ENCODE results near the gene NXPH3.
A peak's percentile ranks its signal among the peaks of the same experiment; 100 is the strongest.

The NXPH3 gene

GRCh38 chr17:49556223-49556943, 19.3 kb upstream of the NXPH3 start:
- TF ChIP-seq FOXM1 (IDR thresholded peaks at IDR 0.05; ENCODE audit: borderline replicate concordance) (no peak), PKNOX1 (IDR thresholded peaks at IDR 0.05) (no peak), L3MBTL2 (conservative IDR thresholded peaks at IDR 0.05) (peak; percentile 73)
- ChIA-PET POLR2A (interaction anchor here (0.5 to 1.3 kb wide), 9 partner anchors 12 to 358 kb away, joined by 3 to 6 read pairs (median 3); partner anchors contain the start of genes KAT7, NGFR, PHB1 and SPOP), CTCF (interaction anchor here (0.6 to 4.5 kb wide), 30 partner anchors 11 to 1666 kb away, joined by 3 to 63 read pairs (median 4); partner anchors contain the start of genes NXPH3, PHB1 and SLC35B1)
- peak; percentile 93 for DNase-seq (ENCODE audit: extremely low spot score)

GRCh38 chr17:49557312-49558024, 18.2 kb upstream of the NXPH3 start:
- ChIA-PET CTCF (interaction anchor here (0.5 to 4.5 kb wide), 26 partner anchors 9 to 441 kb away, joined by 3 to 63 read pairs (median 4); partner anchors contain the start of gene NXPH3), POLR2A (interaction anchor here (1.0 to 1.2 kb wide), 3 partner anchors 12 to 151 kb away, joined by 3 to 7 read pairs (median 7); partner anchors contain the start of genes PHB1 and SLC35B1)
- TF ChIP-seq LEF1 (IDR thresholded peaks at IDR 0.05; ENCODE audit: borderline replicate concordance) (no peak), L3MBTL2 (conservative IDR thresholded peaks at IDR 0.05) (no peak), CTBP1 (IDR thresholded peaks at IDR 0.05; ENCODE audit: borderline replicate concordance) (no peak), FOXA1 (IDR thresholded peaks at IDR 0.05) (no peak), HDGF (IDR thresholded peaks at IDR 0.05; ENCODE audit: borderline replicate concordance) (no peak), NFRKB (IDR thresholded peaks at IDR 0.05) (no peak), BHLHE40 (IDR thresholded peaks at IDR 0.05; ENCODE audit: borderline replicate concordance) (no peak), ARNT (IDR thresholded peaks at IDR 0.05) (no peak), ZNF384 (IDR thresholded peaks at IDR 0.05) (no peak), SP1 (IDR thresholded peaks at IDR 0.05) (no peak), ELF4 (IDR thresholded peaks at IDR 0.05) (no peak), FOXM1 (IDR thresholded peaks at IDR 0.05; ENCODE audit: borderline replicate concordance) (no peak), TARDBP (IDR thresholded peaks at IDR 0.05) (no peak), PKNOX1 (IDR thresholded peaks at IDR 0.05) (no peak), FOXK2 (IDR thresholded peaks at IDR 0.05) (no peak), SUZ12 (IDR thresholded peaks at IDR 0.05) (no peak)
- peak; percentile 74 for DNase-seq (ENCODE audit: extremely low spot score)

GRCh38 chr17:49564638-49565037, 11.0 kb upstream of the NXPH3 start:
- CTCF ChIA-PET: interaction anchor here (0.6 to 1.5 kb wide), 4 partner anchors 14 to 141 kb away, joined by 3 to 5 read pairs (median 4); no protein-coding TSS in a partner anchor
- POLR2A ChIA-PET: interaction anchor here (1.4 kb wide), 1 partner anchor 150 kb away, joined by 3 read pairs; the partner anchor contains the start of gene PHB1
- TF ChIP-seq ZNF384 (IDR thresholded peaks at IDR 0.05) (no peak), BHLHE40 (IDR thresholded peaks at IDR 0.05; ENCODE audit: borderline replicate concordance) (no peak), ELF4 (IDR thresholded peaks at IDR 0.05) (no peak), SUZ12 (IDR thresholded peaks at IDR 0.05) (no peak)
- DNase-seq (ENCODE audit: extremely low spot score): no peak

- TF ChIP-seq ZNF384 (IDR thresholded peaks at IDR 0.05): no peak
- DNase-seq (ENCODE audit: extremely low spot score): no peak
- ChIA-PET POLR2A (interaction anchor here (1.2 kb wide), 1 partner anchor 132 kb away, joined by 3 read pairs; no protein-coding TSS in a partner anchor), CTCF (interaction anchor here (0.6 to 1.5 kb wide), 4 partner anchors 8 to 255 kb away, joined by 3 to 5 read pairs (median 4); no protein-coding TSS in a partner anchor)
These were observed 9.7 kb upstream of the NXPH3 start for GRCh38 chr17:49565948-49566491.

GRCh38 chr17:49566668-49567071, 9.0 kb upstream of the NXPH3 start:
- no peak for DNase-seq (ENCODE audit: extremely low spot score)
- ChIA-PET POLR2A (no interaction called here), CTCF (interaction anchor here (0.8 kb wide), 1 partner anchor 9 kb away, joined by 5 read pairs; no protein-coding TSS in a partner anchor)
- TF ChIP-seq LEF1 (IDR thresholded peaks at IDR 0.05; ENCODE audit: borderline replicate concordance) (no peak), SUZ12 (IDR thresholded peaks at IDR 0.05) (no peak)

GRCh38 chr17:49567104-49567521, 8.6 kb upstream of the NXPH3 start:
- POLR2A ChIA-PET: interaction anchor here (1.0 kb wide), 2 partner anchors 133 to 141 kb away, joined by 3 to 4 read pairs; partner anchors contain the start of gene SLC35B1
- CTCF ChIA-PET: interaction anchor here (0.5 to 1.6 kb wide), 15 partner anchors 9 to 1711 kb away, joined by 3 to 10 read pairs (median 4); partner anchors contain the start of gene PHB1
- no peak for DNase-seq (ENCODE audit: extremely low spot score)
- TF ChIP-seq SP1 (IDR thresholded peaks at IDR 0.05) (no peak), CTBP1 (IDR thresholded peaks at IDR 0.05; ENCODE audit: borderline replicate concordance) (no peak), FOXK2 (IDR thresholded peaks at IDR 0.05) (no peak), HDGF (IDR thresholded peaks at IDR 0.05; ENCODE audit: borderline replicate concordance) (no peak), FOXA1 (IDR thresholded peaks at IDR 0.05) (no peak), ELF4 (IDR thresholded peaks at IDR 0.05) (no peak), FOXM1 (IDR thresholded peaks at IDR 0.05; ENCODE audit: borderline replicate concordance) (no peak), LEF1 (IDR thresholded peaks at IDR 0.05; ENCODE audit: borderline replicate concordance) (no peak), TARDBP (IDR thresholded peaks at IDR 0.05) (no peak), PKNOX1 (IDR thresholded peaks at IDR 0.05) (no peak), ARNT (IDR thresholded peaks at IDR 0.05) (no peak), L3MBTL2 (conservative IDR thresholded peaks at IDR 0.05) (no peak), SUZ12 (IDR thresholded peaks at IDR 0.05) (no peak), ZNF384 (IDR thresholded peaks at IDR 0.05) (no peak), BHLHE40 (IDR thresholded peaks at IDR 0.05; ENCODE audit: borderline replicate concordance) (no peak), NFRKB (IDR thresholded peaks at IDR 0.05) (no peak)

All from HEK293T (cell line).